Activated naive CD4-positive, alpha-beta T cell treated with anti-CD3 and anti-CD28 coated beads, Interleukin-2, amount 50 U/mL, for 72 hours (primary cell): ENCODE results near the gene TM9SF3. TPM values are rescaled to one million over a fixed set of nuclear protein-coding genes. Genes with fewer than 3 reads are reported as not detected.

Experiments used
- ATAC-seq, 2 donors: fragments of 150-1000 bp; cut with Tn5 transposase; 2 replicates each; pipeline ENCODE4 v1.10.0; 2021; ENCODE audit warnings: mild to moderate bottlenecking in 2 of 2, moderate library complexity in 2 of 2
- DNase-seq, 2 donors: peaks; one replicate each; pipeline ENCODE4 v3.0.0; 2021 to 2022; ENCODE audit warnings: low spot score in 2 of 2
- H3K27ac Mint-ChIP-seq, 2 donors: one replicate each; pipeline ENCODE4 v1.8.0; 2022; ENCODE audit warnings: mild to moderate bottlenecking in 2 of 2, mixed read lengths in 2 of 2
- H3K36me3 Mint-ChIP-seq, 2 donors: one replicate each; pipeline ENCODE4 v1.8.0; 2022; ENCODE audit warnings: mixed read lengths in 2 of 2
- H3K9me3 Mint-ChIP-seq, 2 donors: one replicate each; pipeline ENCODE4 v1.8.0; 2022; ENCODE audit warnings: mixed read lengths in 2 of 2
- total RNA-seq, 2 donors: library from RNA; stranded (reverse); gene quantifications; one replicate each; pipeline ENCODE4 v1.2.3, GENCODE V29; 2022

Gene TM9SF3
- total RNA-seq, 2 donors from 2014 or later: 48.4 to 64.7 TPM

DNA sequence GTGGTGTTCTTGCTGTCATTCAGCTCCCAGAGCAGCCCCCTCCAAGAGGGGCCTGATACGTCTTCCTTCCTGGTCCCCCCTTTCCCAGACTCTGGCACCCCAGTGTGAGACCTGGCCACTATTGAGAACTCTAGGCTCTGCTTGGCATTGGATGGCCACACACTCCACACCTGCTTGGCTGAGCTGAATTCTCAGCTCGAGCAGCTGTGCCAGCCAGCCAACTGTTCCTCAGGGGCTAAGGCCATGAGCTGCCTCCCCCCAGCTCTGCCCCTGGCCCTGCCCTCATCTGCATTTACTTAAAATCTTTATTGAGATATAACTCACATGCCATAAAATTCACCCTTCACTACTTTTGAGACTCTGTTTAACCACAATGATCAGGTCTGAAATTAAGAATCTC lies 79.8 kb downstream of the TM9SF3 start:
- Mint-ChIP-seq H3K9me3 (no peaks in the 10 kb centered on the region), H3K36me3 (no peaks in the 10 kb centered on the region), H3K27ac (no peak overlapping the region)
- no peak for DNase-seq
- ATAC-seq: no peak

DNA sequence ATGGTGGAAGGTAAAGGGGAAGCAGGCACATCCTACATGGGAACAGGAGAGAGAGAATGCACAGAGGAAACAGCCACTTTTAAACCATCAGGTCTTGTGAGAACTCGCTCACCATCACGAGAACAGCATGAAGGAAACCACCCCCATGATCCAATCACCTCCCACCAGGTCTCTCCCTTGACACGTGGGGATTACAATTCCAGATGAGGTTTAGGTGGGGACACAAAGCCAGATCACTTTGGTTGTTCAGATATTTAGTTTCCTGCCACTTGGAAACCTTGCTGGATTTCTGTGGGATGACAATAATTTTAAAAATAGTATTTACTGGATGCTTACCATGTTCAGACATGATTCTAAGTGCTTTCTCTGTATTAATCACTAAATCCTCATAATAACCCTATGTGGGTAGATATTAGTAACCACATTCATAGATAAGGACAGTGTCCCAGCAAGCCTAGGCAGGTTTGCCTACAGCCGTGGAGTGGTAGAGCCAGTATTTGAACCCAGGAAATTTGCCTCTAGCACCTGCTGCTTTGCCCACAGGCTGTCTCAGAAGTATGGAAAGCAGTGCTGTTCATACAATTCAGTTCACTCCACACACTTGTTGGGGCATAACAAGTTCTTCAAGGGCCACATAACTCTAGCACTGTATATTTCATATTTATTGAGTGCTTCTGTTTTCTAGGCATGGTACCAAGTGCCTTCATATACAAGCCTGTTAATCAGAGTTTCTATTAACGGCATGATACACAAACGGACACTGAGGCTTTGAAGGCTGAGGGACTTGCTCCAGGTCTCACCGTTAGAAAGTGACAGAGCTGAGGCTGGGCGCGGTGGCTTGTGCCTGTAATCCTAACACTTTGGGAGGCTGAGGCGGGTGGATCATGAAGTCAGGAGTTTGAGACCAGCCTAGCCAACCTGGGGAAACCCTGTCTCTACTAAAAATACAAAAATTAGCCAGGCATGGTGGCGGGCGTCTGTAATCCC lies 81.4 kb downstream of the TM9SF3 start:
- no peak for ATAC-seq
- H3K9me3 Mint-ChIP-seq: no peaks in the 10 kb centered on the region

DNA sequence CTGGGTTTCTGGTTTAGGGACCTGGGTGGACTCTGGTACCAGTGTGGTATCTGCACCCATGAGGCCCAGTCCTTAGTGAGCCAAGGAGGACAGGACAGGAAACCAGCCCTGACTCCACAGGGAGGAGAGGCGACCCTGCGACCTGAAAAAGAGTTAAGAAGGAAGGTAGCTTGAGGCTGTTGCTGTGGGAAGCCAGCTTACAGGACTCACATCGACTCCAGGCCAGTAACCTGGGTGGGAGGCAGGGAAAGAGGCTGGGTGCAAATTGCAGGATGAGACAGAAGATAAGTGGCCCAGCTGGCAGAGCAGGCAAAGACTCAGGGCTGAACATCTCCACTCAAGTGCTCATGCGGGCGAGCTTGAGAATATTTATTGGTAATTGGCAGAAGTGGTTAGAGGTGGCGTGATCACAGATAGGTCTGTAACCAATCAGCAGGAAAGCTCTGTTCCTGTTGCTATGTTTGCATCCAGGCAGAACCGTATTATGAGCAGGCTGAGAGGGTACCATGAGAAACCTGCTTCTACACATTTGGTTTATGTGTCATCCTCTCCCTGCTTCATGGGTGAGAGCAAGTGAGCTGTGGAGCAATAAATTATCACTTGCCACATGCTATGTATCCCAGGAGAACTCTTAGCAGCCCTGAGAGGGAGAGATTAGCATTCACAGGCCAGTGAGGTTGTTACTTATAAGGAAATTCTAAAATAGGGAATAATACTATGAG lies 84.1 kb downstream of the TM9SF3 start:
- no peaks in the 10 kb centered on the region for H3K36me3 Mint-ChIP-seq
- no peak for ATAC-seq
- DNase-seq: no peak
- H3K9me3 Mint-ChIP-seq: no peaks in the 10 kb centered on the region
- no peak overlapping the region for H3K27ac Mint-ChIP-seq

More for the DNA sequence above, 81.4 kb downstream of the TM9SF3 start:
- no peak overlapping the region for H3K27ac Mint-ChIP-seq
- H3K36me3 Mint-ChIP-seq: no peaks in the 10 kb centered on the region
- DNase-seq: no peak

DNA sequence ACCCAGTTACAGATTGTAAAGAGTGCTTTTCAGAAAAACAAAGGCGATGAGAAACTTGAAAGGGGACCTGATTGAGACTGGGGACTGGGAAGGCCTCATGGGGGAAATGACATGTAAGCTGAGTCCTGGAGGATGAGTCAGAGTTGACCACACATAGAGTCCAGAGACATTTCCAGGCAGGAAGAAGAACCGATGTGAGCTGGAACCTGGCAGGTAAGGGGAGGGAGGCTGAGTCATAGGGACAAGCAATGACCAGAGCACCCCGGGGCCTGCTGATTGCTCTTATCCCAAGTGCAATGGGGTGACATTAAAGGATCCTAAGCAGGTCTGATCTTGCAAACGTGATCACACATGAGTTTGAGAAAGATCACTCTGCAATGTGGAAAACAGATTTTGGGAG lies 84.8 kb downstream of the TM9SF3 start:
- DNase-seq (no peak), ATAC-seq (no peak)
- H3K36me3 Mint-ChIP-seq: no peaks in the 10 kb centered on the region
- no peaks in the 10 kb centered on the region for H3K9me3 Mint-ChIP-seq
- no peak overlapping the region for H3K27ac Mint-ChIP-seq

DNA sequence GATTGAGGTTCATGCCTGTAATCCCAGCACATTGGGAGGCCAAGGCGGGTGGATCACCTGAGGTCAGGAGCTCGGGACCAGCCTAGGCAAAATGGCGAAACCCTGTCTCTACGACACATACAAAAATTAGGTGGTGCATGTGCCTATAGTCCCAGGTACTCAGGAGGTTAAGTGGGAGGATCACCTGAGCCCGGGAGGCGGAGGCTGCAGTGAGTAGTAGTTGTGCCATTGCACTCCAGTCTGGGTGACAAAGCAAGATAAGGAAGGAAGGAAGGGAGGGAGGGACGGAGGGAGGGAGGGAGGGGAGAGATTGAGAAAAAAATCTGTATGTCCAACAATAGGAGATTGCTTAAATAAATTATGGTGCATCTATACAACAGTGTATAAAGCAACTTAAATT lies 86.3 kb downstream of the TM9SF3 start:
- H3K9me3 Mint-ChIP-seq: no peaks in the 10 kb centered on the region
- H3K27ac Mint-ChIP-seq: no peak overlapping the region
- ATAC-seq (no peak), DNase-seq (no peak)
- H3K36me3 Mint-ChIP-seq: no peaks in the 10 kb centered on the region

DNA sequence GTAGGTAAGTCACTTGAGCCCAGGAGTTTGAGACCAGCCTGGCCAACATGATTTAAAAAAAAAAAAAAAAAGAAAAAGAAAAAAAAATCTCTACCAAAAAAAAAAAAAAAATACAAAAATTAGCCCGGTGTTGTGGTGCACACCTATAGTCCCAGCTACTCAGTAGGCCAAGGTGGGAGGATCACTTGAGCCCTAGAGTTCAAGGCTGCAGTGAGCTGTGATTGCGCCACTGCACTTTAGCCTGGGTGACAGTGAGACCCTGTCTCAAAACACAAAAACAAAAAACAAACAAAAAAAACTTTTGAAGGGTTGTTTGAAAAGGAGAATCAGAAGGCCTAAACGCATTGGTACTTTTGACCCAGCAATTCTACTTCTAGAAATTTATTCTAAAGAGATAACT lies 86.8 kb downstream of the TM9SF3 start:
- H3K27ac Mint-ChIP-seq: no peak overlapping the region
- no peaks in the 10 kb centered on the region for H3K9me3 Mint-ChIP-seq
- ATAC-seq (no peak), DNase-seq (no peak)
- no peaks in the 10 kb centered on the region for H3K36me3 Mint-ChIP-seq

DNA sequence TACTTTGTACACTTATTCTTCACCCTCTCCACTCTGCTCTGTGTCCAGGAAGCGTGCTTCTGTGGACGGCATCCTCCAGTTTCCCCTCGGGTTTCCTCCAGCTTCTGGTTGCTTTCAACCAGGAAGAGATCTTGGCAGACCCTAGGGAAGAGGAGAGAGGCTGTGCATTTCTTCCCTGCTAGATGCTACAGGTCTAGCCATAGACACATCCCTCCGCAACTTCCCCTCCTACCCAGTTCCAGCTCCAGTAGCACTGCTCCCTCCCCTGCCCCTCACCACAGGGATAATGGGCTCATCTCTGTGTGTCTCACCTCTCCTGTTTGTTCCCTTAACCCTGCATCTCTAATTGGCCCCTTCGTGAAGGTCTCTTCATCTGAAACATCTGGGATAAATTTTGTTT lies 89.4 kb downstream of the TM9SF3 start:
- no peak overlapping the region for H3K27ac Mint-ChIP-seq
- no peaks in the 10 kb centered on the region for H3K36me3 Mint-ChIP-seq
- DNase-seq (no peak), ATAC-seq (no peak)
- no peaks in the 10 kb centered on the region for H3K9me3 Mint-ChIP-seq

DNA sequence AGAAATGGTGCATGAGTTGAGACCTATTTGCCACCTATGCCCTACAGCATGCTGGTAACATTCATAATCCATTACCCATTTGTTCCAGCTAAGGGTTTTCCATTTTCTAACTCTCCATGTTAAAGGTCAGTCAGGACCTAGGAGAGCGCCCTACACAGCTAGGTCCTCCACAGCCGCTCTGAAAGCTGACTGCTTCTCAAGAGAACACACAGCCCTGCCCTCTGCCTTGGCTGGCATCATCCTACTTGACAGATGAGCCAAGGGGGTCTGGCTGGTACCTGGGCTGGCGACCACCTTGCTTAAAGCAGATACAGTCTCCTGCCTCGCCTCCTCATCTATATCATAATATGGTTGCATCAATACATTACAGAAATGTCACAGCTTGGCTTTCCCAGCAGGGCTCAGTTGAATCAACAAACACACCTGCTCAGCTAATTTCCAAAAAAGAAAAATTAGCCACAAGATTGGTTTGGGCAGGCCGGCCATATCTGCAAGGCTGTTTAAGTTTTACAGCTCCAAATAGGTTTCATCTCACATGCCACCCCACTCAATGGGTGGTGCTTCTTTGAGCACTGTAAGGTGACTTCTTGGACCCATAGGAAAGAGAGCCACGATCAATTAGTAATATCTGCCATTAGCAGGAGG lies 90.4 kb downstream of the TM9SF3 start:
- Mint-ChIP-seq H3K9me3 (no peaks in the 10 kb centered on the region), H3K36me3 (no peaks in the 10 kb centered on the region), H3K27ac (no peak overlapping the region)
- no peak for ATAC-seq
- DNase-seq: no peak

DNA sequence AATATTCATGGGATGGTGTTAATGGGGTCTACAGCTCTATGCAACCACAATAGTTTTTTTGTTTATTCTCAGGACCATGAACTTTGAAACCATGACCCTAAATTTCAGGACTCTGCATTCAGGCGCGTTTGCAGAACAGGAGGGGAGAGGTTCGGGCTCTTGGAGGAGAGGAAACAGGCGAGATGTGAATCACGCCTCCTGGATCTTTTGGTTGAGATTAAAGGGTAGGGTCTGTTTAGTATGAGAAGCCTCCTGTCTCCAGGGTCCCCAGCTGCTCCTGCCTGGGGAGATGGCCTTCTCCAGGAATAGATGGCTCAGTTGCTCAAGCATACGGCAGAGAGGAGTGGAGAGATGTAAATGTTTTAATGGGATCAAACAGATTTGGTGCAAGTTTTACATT lies 91.3 kb downstream of the TM9SF3 start:
- ATAC-seq: no peak
- H3K9me3 Mint-ChIP-seq: no peaks in the 10 kb centered on the region
- H3K36me3 Mint-ChIP-seq: no peaks in the 10 kb centered on the region
- H3K27ac Mint-ChIP-seq: no peak overlapping the region
- DNase-seq: no peak

DNA sequence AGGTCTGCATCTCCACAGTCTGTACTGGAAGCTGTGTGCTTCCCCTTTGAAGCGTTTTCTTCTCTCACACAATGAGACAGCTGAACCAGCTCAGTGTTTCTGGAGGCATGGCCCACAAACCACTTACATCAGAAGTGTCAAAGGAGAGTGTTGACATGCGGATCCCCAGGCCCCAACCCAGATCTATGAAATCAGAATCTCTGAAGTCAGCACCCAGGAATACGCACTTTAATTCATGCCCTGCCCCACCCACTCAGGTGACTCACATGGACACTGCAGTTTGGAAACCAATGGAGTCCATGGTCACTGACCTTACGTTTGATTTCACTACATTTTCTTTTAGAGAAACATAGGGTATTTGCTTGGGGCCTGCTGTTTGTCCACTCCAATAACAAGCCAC lies 92.1 kb downstream of the TM9SF3 start:
- H3K27ac Mint-ChIP-seq: no peak overlapping the region
- no peaks in the 10 kb centered on the region for H3K36me3 Mint-ChIP-seq
- no peak for ATAC-seq
- no peaks in the 10 kb centered on the region for H3K9me3 Mint-ChIP-seq
- DNase-seq: no peak

DNA sequence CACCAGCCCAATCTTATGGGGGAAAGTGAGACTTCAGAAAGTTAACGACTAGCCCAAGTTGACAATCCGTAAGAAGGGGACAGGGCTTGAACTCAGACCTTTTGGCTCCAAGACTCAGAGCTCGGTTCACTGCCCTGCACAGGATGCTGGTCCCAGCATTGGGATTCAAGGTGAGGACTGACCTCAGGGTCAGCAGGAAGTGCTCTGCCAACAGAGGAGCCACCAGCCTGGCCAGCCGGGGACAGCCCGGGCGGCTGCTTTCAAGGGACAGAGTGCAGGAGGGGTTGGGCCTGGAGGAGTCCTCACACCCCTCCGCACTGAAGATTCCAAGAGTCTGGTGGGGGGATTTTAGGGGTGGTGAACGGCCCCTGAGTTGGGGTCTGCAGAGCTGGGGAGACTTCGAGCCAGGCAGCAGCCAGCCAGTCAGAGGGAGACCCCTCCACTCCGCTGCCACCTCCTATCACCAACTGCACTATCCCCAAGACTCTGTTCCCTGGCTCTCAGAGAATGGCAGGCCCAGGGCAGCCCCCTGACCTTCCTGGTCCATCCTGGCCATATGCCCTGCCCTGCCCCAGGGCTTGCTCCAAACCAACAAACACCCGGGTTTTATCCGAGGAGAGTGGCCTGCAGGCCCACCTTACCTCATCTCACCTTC lies 92.8 kb downstream of the TM9SF3 start:
- ATAC-seq: no peak
- Mint-ChIP-seq H3K36me3 (no peaks in the 10 kb centered on the region), H3K9me3 (no peaks in the 10 kb centered on the region)

DNA sequence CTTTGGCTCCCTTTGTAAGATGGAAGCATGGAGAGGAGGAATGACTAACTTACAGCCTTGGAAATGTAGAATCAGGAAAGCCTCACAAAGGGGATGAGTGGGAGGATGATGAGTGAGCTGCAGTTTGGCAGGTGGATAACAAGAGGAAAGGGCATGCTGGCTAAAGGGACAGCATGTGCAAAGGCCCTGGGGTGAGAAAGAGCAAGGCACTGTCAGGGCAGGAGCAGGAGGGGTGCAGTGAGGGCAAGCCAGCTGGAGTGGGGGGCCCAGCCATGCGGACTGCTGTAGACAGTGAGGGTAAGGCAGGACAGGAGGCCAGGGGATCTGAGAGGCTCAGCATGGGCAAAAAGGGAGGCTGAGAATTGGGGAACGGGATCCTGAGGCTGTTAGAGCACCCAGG lies 93.6 kb downstream of the TM9SF3 start:
- no peaks in the 10 kb centered on the region for H3K36me3 Mint-ChIP-seq
- DNase-seq: no peak
- ATAC-seq: no peak
- no peak overlapping the region for H3K27ac Mint-ChIP-seq
- no peaks in the 10 kb centered on the region for H3K9me3 Mint-ChIP-seq

More for the DNA sequence above, 92.8 kb downstream of the TM9SF3 start:
- DNase-seq: no peak
- no peak overlapping the region for H3K27ac Mint-ChIP-seq

DNA sequence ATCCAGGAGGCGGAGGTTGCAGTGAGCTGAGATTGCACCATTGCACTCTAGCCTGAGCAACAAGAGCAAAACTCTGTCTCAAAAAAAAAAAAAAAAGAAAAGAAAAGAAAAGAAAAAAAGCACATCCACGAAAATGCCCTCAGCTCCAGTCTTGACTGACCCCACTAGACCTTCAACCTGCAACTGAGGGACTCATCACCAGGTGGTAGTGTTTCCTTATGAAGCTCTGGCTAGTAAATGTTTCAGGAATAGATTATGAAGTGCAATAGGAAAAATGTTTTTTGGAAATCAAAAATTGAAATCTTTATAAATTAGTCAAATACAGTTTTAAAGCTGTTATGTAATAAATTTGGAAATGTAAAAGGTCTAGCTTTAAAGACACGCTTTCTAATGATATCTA lies 95.5 kb downstream of the TM9SF3 start:
- no peaks in the 10 kb centered on the region for H3K9me3 Mint-ChIP-seq
- no peak overlapping the region for H3K27ac Mint-ChIP-seq
- H3K36me3 Mint-ChIP-seq: no peaks in the 10 kb centered on the region
- DNase-seq: no peak
- ATAC-seq: no peak

DNA sequence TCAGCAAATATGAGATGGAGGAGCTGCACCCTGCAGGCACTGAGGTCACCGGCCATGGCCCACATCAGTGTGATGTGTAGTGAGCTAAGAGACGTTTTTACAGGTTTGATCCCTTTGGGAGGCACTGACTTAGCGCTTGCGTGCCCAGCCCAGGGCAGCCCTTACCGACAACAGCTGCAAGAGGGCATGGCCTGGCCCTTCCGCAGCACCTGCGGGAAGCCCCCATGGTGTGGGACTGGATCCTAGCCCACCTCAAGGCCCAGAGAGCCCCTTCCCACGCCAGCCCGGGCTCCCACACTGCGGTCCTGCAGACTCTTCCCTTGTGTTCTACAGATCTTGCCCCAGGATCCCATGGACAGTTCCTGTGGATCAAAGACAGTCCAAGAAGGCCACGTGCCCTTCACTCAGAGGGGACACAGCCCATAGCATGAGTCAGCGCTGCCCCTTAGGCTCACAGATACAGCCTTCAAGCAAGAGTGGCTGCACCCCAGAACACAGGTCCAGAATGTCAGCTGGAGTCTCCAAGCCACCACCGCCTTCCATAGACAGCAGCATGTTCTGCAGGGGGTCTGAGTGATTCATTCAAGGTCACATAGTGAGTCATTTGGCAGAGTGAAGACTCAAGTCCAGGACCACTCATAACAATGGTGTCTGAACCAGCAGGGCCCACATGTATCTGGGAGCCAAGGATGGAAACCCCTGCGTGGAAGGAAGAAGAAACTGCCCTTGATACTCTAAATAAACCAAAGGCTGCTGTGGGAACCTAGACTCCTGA lies 98.5 kb downstream of the TM9SF3 start:
- Mint-ChIP-seq H3K36me3 (no peaks in the 10 kb centered on the region), H3K27ac (no peak overlapping the region), H3K9me3 (no peaks in the 10 kb centered on the region)
- DNase-seq (no peak), ATAC-seq (no peak)

DNA sequence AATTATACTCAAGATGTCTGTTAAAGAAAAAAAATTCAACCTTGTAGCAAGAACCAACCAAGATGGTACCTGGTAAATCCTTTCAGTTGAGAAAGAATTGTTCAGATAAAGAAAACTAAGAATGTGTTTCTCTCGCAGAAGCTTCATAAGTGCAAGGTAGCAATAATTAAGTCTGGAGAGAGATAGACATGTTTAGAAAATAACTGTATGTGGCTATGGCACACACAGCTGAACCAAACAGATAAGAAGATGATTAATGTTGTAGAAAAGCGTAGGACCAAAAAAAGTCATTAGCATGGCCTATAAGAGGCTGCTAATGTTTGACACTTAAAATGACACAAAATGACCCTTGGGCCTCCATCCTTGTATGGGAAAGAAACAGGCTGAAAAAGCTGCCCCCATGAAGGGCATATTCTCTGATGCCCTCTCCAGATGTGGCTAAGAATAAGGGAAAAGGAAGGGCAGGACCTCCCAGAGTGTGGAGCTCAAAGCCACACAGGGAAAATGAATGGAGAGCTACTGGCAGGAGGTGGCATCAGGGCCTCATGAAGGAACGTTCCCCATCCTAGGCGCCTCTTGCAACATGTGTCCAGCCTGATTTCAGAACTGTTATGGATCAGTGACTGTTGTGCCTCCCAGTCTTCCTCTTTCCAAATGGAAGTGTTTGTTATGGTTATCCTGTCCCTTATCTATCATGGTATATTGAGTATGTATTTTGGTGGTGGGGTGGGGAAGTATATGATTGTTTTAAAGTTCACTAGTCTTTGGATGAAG lies 103.8 kb downstream of the TM9SF3 start:
- DNase-seq (no peak), ATAC-seq (no peak)
- Mint-ChIP-seq H3K9me3 (no peaks in the 10 kb centered on the region), H3K36me3 (no peaks in the 10 kb centered on the region), H3K27ac (no peak overlapping the region)
